GM12865 (cell line): Measurements from ENCODE around the gene BHMT2.
A peak's percentile ranks its signal among the peaks of the same experiment; 100 is the strongest.

Source experiments
- DNase-seq: peaks from one replicate; pipeline ENCODE4 v3.0.0; 2010; ENCODE audit warnings: low read depth
- H3K4me3 ChIP-seq: 2 replicates; pipeline ENCODE4 v1.5.1; 2011; ENCODE audit warnings: mild to moderate bottlenecking, low read depth, low read length, control low read depth
- CTCF ChIP-seq: IDR thresholded peaks from 2 replicates; pipeline ENCODE4 v1.5.1; 2011; ENCODE audit warnings: low read length, control low read depth, low read depth, inconsistent platforms; ENCODE audit not compliant: insufficient read depth; ENCODE audit errors: missing control alignments

The BHMT2 gene

GRCh38 chr5:79025054-79025472 lies 44.5 kb upstream of the BHMT2 start:
- peak; percentile 66 for DNase-seq
- peak overlapping the region; percentile 20; the same call in 1 of the 2 replicates for H3K4me3 ChIP-seq

DNA sequence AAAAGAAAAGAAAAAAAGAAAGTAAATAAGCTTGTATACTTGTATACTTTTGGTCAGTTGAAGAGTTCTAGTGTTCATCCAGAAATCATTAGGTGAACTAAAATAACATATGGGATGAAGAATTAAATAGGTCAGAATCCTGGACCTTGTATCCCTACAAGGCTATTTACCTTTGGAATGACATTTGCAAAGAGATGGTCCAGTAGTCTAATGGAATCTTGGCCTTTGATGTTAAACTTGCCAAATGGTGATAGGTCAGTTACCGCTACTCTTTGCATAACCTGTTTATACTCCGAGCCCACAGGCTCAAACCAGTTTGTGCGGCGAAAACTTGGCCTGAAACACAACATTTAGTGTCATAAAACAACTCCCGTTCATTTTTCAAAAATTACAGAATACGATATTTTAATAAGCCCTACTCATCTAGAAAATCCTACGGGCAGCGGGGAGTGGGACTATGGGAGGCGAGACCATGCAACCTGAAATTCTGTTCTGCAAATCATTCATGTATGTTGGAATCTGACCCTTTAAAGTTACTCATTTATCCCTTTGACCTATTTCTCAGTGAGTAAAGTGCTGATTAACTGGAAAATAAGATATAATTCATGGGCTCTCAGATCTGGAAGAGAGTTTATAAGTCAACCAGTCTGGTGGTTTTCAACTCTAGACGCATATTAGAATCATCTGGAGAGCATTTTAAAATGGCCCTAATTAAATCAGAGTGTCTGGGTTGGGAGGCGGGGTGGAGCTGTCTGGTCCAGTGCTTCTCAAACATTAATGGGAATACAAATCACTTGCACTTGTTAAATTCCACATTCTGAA lies 38.7 kb upstream of the BHMT2 start:
- TF ChIP-seq CTCF, result no peak
- no peak for DNase-seq
- H3K4me3 ChIP-seq, result no peak overlapping the region

More at GRCh38 chr5:79025054-79025472, 44.5 kb upstream of the BHMT2 start:
- peak; percentile 87 for TF ChIP-seq CTCF

GRCh38 chr5:79031485-79031867 lies 38.1 kb upstream of the BHMT2 start:
- H3K4me3 ChIP-seq, result no peak overlapping the region
- no peak for TF ChIP-seq CTCF
- no peak for DNase-seq

- DNase-seq, result no peak
Measured at GRCh38 chr5:79032031-79032695, 37.4 kb upstream of the BHMT2 start.

DNA sequence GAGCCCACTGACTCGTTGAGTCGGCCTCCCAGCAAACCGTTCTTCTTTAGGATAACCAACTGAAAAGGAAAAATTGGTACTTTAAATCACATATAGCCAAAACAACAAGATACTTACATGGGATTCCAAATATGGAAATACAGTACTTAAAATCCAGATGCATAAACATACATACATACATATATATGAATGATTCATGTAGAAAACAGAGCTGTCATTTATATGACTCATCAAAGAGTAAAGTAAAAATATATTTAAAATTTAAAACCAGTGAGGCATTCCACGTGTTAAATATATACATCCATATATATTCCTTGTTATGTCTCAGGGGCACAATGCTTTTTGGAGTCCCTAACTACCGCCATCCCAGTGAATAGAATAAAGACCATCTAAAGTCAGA lies 36.8 kb upstream of the BHMT2 start:
- DNase-seq, result no peak
- no peak for TF ChIP-seq CTCF
- no peak overlapping the region for H3K4me3 ChIP-seq

More at GRCh38 chr5:79032031-79032695, 37.4 kb upstream of the BHMT2 start:
- H3K4me3 ChIP-seq, result no peak overlapping the region
- TF ChIP-seq CTCF, result no peak

DNA sequence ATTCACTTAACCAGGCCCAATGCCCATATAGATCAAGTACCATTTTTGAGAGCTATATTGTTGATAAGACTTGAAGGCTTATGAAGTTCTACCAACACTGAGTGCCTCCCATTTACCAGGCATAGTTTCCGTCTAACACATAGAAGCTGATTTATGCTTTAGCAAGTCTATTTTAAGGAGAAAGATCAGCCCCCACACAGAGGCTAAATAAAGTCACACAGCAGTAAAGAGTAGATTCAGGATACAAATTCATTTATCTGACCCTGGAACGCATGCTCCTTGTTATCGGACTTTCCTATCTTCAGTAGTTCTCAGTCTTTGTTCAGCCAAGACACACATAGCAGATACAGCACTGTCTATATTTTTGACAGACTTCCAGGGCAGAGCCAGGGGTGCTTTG lies 34.3 kb upstream of the BHMT2 start:
- no peak for TF ChIP-seq CTCF
- DNase-seq, result no peak
- H3K4me3 ChIP-seq, result no peak overlapping the region

DNA sequence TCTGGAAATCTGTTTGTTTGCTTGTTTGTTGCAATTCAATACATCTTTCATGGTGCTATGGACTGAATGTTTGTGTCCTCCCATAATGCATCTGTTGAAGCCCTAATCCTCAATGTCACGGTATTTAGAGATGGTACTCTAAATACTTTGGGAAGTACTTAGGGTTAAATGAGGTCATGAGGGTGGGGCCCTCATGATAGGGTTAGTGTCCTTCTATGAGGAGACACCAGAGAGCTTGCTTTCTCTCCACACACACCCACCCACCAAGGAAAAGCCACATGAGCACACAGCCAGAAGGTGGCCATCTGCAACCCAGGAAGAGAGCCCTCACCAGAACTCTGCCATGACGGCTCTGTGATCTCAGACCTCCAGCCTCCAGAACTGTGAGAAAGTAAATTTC lies 32.8 kb upstream of the BHMT2 start:
- no peak for TF ChIP-seq CTCF
- no peak for DNase-seq
- H3K4me3 ChIP-seq, result no peak overlapping the region
